Measurements from ENCODE around the gene PTGDS. TPM values are rescaled to one million over a fixed set of nuclear protein-coding genes. Genes with fewer than 3 reads are reported as not detected.
A peak's percentile ranks its signal among the peaks of the same experiment; 100 is the strongest.

Gene PTGDS
- total RNA-seq, 1 experiment from 2014 or later = not detected

DNA sequence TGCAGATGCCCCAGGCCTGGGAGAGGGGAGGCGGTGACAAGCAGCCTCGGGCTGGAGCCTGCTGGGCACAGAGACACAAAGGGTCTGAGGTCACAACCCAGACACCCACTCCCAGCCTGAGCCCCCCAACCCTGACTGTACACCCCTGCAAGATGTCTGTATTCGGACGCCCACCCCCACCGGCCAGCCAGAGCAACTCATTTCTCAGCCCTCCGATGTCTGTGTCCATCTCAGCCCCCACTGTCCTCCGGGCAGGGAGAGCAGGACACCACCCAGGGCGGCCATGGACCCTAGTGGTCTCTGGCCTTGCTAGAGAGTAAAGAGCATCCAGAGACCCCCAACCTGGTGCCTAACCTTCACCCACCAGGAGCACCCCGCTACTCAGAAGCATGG, 21.4 kb upstream of the PTGDS start:
- Mint-ChIP-seq H3K27me3 (ENCODE audit: unreplicated experiment) (no peaks in the 10 kb centered on the region), H3K4me3 (ENCODE audit: low read depth, unreplicated experiment) (no peak overlapping the region), H3K9me3 (ENCODE audit: low read depth, unreplicated experiment) (no peaks in the 10 kb centered on the region), H3K4me1 (ENCODE audit: low read depth, unreplicated experiment) (no peaks in the 10 kb centered on the region), H3K36me3 (ENCODE audit: insufficient read depth, unreplicated experiment) (no peaks in the 10 kb centered on the region), H3K27ac (ENCODE audit: unreplicated experiment) (no peak overlapping the region)
- CTCF ChIA-PET = no interaction called here
- no TSS peak for BruUV-seq (replicated peaks)
- intact Hi-C loops (cut with micrococcal nuclease; ENCODE audit: unreplicated experiment) = no loop called here
- no peak for DNase-seq
- TF ChIP-seq CTCF (IDR thresholded peaks at IDR 0.05; ENCODE audit: unreplicated experiment) = no peak

DNA sequence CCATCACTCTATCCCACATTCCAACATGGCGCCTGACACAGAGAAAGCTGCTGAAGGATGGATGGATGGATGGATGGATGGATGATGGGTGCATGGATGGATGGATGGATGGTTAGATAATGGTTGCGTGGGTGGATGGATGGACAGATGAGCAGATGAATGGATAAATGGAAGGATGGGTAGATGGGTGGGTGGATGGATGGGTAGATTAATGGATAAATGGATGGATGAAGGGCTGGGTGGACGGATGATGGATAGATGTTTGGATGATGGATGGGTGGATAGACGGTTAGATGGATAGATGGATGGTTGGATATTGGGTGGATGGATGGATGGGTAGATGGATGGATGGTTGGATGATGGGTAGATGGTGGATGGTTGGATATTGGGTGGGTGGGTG, 20.7 kb upstream of the PTGDS start:
- Mint-ChIP-seq H3K27ac (ENCODE audit: unreplicated experiment) (peak overlapping the region; percentile 1), H3K27me3 (ENCODE audit: unreplicated experiment) (no peaks in the 10 kb centered on the region), H3K4me1 (ENCODE audit: low read depth, unreplicated experiment) (no peaks in the 10 kb centered on the region), H3K9me3 (ENCODE audit: low read depth, unreplicated experiment) (no peaks in the 10 kb centered on the region), H3K36me3 (ENCODE audit: insufficient read depth, unreplicated experiment) (no peaks in the 10 kb centered on the region), H3K4me3 (ENCODE audit: low read depth, unreplicated experiment) (no peak overlapping the region)
- DNase-seq = no peak
- intact Hi-C loops (cut with micrococcal nuclease; ENCODE audit: unreplicated experiment) = no loop called here
- no peak for TF ChIP-seq CTCF (IDR thresholded peaks at IDR 0.05; ENCODE audit: unreplicated experiment)
- CTCF ChIA-PET = no interaction called here
- no TSS peak for BruUV-seq (replicated peaks)

- no peaks in the 10 kb centered on the region for H3K4me1 Mint-ChIP-seq (ENCODE audit: low read depth, unreplicated experiment)
- H3K27ac Mint-ChIP-seq (ENCODE audit: unreplicated experiment) = no peak overlapping the region
- no TSS peak for BruUV-seq (replicated peaks)
- intact Hi-C loops (cut with micrococcal nuclease; ENCODE audit: unreplicated experiment) = no loop called here
- CTCF ChIA-PET = no interaction called here
- H3K27me3 Mint-ChIP-seq (ENCODE audit: unreplicated experiment) = no peaks in the 10 kb centered on the region
- no peak overlapping the region for H3K4me3 Mint-ChIP-seq (ENCODE audit: low read depth, unreplicated experiment)
- TF ChIP-seq CTCF (IDR thresholded peaks at IDR 0.05; ENCODE audit: unreplicated experiment) = no peak
- no peaks in the 10 kb centered on the region for H3K36me3 Mint-ChIP-seq (ENCODE audit: insufficient read depth, unreplicated experiment)
- no peak for DNase-seq
- H3K9me3 Mint-ChIP-seq (ENCODE audit: low read depth, unreplicated experiment) = no peaks in the 10 kb centered on the region
These were observed 19.8 kb upstream of the PTGDS start for GRCh38 chr9:136957461-136957860.

DNA sequence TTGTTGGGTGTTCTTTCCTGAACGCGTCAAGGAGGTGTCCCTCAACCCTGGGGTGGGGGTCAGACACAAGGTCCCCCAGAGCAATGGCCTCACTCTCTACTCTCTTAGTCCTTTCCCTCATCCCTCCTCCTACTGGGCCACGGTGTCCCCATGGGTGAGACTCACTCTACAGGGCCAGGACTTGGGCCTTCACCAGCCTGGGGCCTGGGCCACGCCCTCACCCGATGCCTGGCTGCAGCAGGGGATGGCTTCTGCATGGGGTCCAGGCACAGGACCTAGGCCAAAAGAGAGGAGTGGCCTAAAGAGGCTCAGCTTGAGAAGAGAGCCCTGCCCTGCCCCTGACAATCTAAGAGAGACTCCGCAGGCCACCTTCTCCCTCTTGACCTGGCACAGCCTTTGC, 19.4 kb upstream of the PTGDS start:
- Mint-ChIP-seq H3K27me3 (ENCODE audit: unreplicated experiment) (no peaks in the 10 kb centered on the region), H3K4me3 (ENCODE audit: low read depth, unreplicated experiment) (no peak overlapping the region), H3K36me3 (ENCODE audit: insufficient read depth, unreplicated experiment) (no peaks in the 10 kb centered on the region), H3K4me1 (ENCODE audit: low read depth, unreplicated experiment) (no peaks in the 10 kb centered on the region), H3K27ac (ENCODE audit: unreplicated experiment) (no peak overlapping the region), H3K9me3 (ENCODE audit: low read depth, unreplicated experiment) (no peaks in the 10 kb centered on the region)
- no TSS peak for BruUV-seq (replicated peaks)
- CTCF ChIA-PET = no interaction called here
- DNase-seq = no peak
- no peak for TF ChIP-seq CTCF (IDR thresholded peaks at IDR 0.05; ENCODE audit: unreplicated experiment)
- intact Hi-C loops (cut with micrococcal nuclease; ENCODE audit: unreplicated experiment) = no loop called here

GRCh38 chr9:136958473-136958872, 18.8 kb upstream of the PTGDS start:
- no peak overlapping the region for H3K27ac Mint-ChIP-seq (ENCODE audit: unreplicated experiment)
- H3K4me3 Mint-ChIP-seq (ENCODE audit: low read depth, unreplicated experiment) = no peak overlapping the region
- no peak for TF ChIP-seq CTCF (IDR thresholded peaks at IDR 0.05; ENCODE audit: unreplicated experiment)
- no peak for DNase-seq
- CTCF ChIA-PET = no interaction called here
- H3K4me1 Mint-ChIP-seq (ENCODE audit: low read depth, unreplicated experiment) = no peaks in the 10 kb centered on the region
- no peaks in the 10 kb centered on the region for H3K27me3 Mint-ChIP-seq (ENCODE audit: unreplicated experiment)
- intact Hi-C loops (cut with micrococcal nuclease; ENCODE audit: unreplicated experiment) = no loop called here
- BruUV-seq (replicated peaks) = no TSS peak
- no peaks in the 10 kb centered on the region for H3K9me3 Mint-ChIP-seq (ENCODE audit: low read depth, unreplicated experiment)
- peaks cover 3% of the 10 kb centered on the region for H3K36me3 Mint-ChIP-seq (ENCODE audit: insufficient read depth, unreplicated experiment)
